Measurements from ENCODE around the gene SPATA25. TPM values are rescaled to one million over a fixed set of nuclear protein-coding genes. Genes with fewer than 3 reads are reported as not detected.
A peak's percentile ranks its signal among the peaks of the same experiment; 100 is the strongest.
"Not testable (repeated sequence)": the region's sequence is repeated elsewhere in the genome, so short reads cannot be mapped to it uniquely, and the experiment has no call there.

Gene SPATA25
- polyA plus RNA-seq = 1 to 10 TPM; 1.0 to 2.7 (median 1.1) TPM

GRCh38 chr20:45887346-45887715, at the start of gene SPATA25:
Gene SPATA25, minus strand, starts transcription at chr20:45887622. Its CDS starts 32 bp downstream, at chr20:45887590.
- 87 to 93% (median 93%) methylated on average over 8 of the region's 8 CpGs for WGBS, 3 donors
- no peak within 1 kb of the TSS for H3K27ac ChIP-seq (ENCODE audit: low read depth, low read length)

- 8 to 10% (median 10%) methylated on average over 21 of the region's 21 CpGs for WGBS, 3 donors
- H3K27ac ChIP-seq (ENCODE audit: low read depth, low read length) = no peak overlapping the region
These were observed 48.1 kb upstream of the SPATA25 start for GRCh38 chr20:45935416-45936046.

- 0 to 1% (median 0%) methylated on average over 79 to 86 of the region's 102 CpGs for WGBS, 3 donors
- H3K27ac ChIP-seq (ENCODE audit: low read depth, low read length) = peak within 1 kb of the TSS; percentile 71
These were observed 47.4 kb upstream of the SPATA25 start, which contains the start of gene PCIF1 for GRCh38 chr20:45934586-45935415. Gene PCIF1, plus strand, starts transcription at chr20:45934683. Its CDS starts 4,317 bp downstream, at chr20:45939000.

- WGBS, 3 donors = 0% methylated on average over 31 to 34 of the region's 34 CpGs
These were observed 46.7 kb upstream of the SPATA25 start for GRCh38 chr20:45934046-45934585.

GRCh38 chr20:45933266-45934045, 46.0 kb upstream of the SPATA25 start:
- 15 to 26% (median 24%) methylated on average over 22 of the region's 22 CpGs for WGBS, 3 donors

More at GRCh38 chr20:45934046-45934585, 46.7 kb upstream of the SPATA25 start:
- peak overlapping the region; percentile 71 for H3K27ac ChIP-seq (ENCODE audit: low read depth, low read length)

GRCh38 chr20:45931680-45932079, 44.3 kb upstream of the SPATA25 start:
- not testable (repeated sequence) for H3K27ac ChIP-seq (ENCODE audit: low read depth, low read length)
- WGBS, 3 donors = 93 to 96% (median 95%) methylated on average over 15 to 17 of the region's 17 CpGs

More at GRCh38 chr20:45933266-45934045, 46.0 kb upstream of the SPATA25 start:
- H3K27ac ChIP-seq (ENCODE audit: low read depth, low read length) = no peak overlapping the region

- 68 to 88% (median 83%) methylated on average over 14 of the region's 14 CpGs for WGBS, 3 donors
- H3K27ac ChIP-seq (ENCODE audit: low read depth, low read length) = no peak overlapping the region
These were observed 39.9 kb upstream of the SPATA25 start for GRCh38 chr20:45927071-45927878.

GRCh38 chr20:45926731-45927070, 39.3 kb upstream of the SPATA25 start:
- H3K27ac ChIP-seq (ENCODE audit: low read depth, low read length) = no peak overlapping the region
- WGBS, 3 donors = 75 to 84% (median 77%) methylated on average over 2 of the region's 2 CpGs

GRCh38 chr20:45925821-45926506, 38.5 kb upstream of the SPATA25 start:
- WGBS, 3 donors = 59 to 70% (median 63%) methylated on average over 9 of the region's 9 CpGs
- no peak overlapping the region for H3K27ac ChIP-seq (ENCODE audit: low read depth, low read length)

- WGBS, 3 donors = 44 to 61% (median 44%) methylated on average over 21 of the region's 21 CpGs
- H3K27ac ChIP-seq (ENCODE audit: low read depth, low read length) = no peak overlapping the region
These were observed 37.2 kb upstream of the SPATA25 start for GRCh38 chr20:45924391-45925261.

GRCh38 chr20:45921337-45922189, 34.1 kb upstream of the SPATA25 start:
- WGBS, 3 donors = 72 to 89% (median 86%) methylated on average over 11 of the region's 11 CpGs
- no peak overlapping the region for H3K27ac ChIP-seq (ENCODE audit: low read depth, low read length)

GRCh38 chr20:45920462-45921336, 33.3 kb upstream of the SPATA25 start:
- WGBS, 3 donors = 68 to 72% (median 70%) methylated on average over 9 of the region's 9 CpGs

GRCh38 chr20:45919542-45920399, 32.3 kb upstream of the SPATA25 start:
- 33 to 48% (median 38%) methylated on average over 11 of the region's 11 CpGs for WGBS, 3 donors
- peak overlapping the region; percentile 42 for H3K27ac ChIP-seq (ENCODE audit: low read depth, low read length)

More at GRCh38 chr20:45920462-45921336, 33.3 kb upstream of the SPATA25 start:
- no peak overlapping the region for H3K27ac ChIP-seq (ENCODE audit: low read depth, low read length)
